Activated B cell treated with CpG ODN at 0.5 μM for 24 hours (primary cell): Measurements from ENCODE around the gene TCF7L2. TPM values are rescaled to one million over a fixed set of nuclear protein-coding genes. Genes with fewer than 3 reads are reported as not detected.

ENCODE experiments used
- ATAC-seq: fragments of 200-7000 bp; cut with Tn5 transposase; one replicate; pipeline ENCODE4 v1.10.0; 2021; ENCODE audit warnings: low read depth, mild to moderate bottlenecking, moderate library complexity
- CTCF ChIA-PET: fragments of 350-600 bp; sonication (Branson Sonifier 250); formaldehyde crosslinking; loops from one replicate; lab custom pipeline; 2021; ENCODE audit warnings: antibody characterized with exemption; lab: Charles Lee
- POLR2A ChIA-PET: fragments of 350-600 bp; sonication (Branson Sonifier 250); formaldehyde crosslinking; loops from one replicate; lab custom pipeline; 2021; ENCODE audit warnings: antibody characterized with exemption; lab: Charles Lee
- DNase-seq: peaks from one replicate; pipeline ENCODE4 v3.0.0; 2022
- H3K27ac Mint-ChIP-seq: one replicate; pipeline ENCODE4 v1.8.0; 2020; ENCODE audit warnings: mixed read lengths
- H3K27me3 Mint-ChIP-seq: one replicate; pipeline ENCODE4 v1.8.0; 2021; ENCODE audit warnings: mixed read lengths
- H3K36me3 Mint-ChIP-seq: one replicate; pipeline ENCODE4 v1.8.0; 2021; ENCODE audit warnings: low read depth, mixed read lengths
- H3K4me1 Mint-ChIP-seq: one replicate; pipeline ENCODE4 v1.8.0; 2021; ENCODE audit warnings: mixed read lengths
- H3K4me3 Mint-ChIP-seq: one replicate; pipeline ENCODE4 v1.8.0; 2020; ENCODE audit warnings: mild to moderate bottlenecking, mixed read lengths
- H3K9me3 Mint-ChIP-seq: one replicate; pipeline ENCODE4 v1.8.0; 2020; ENCODE audit warnings: mixed read lengths
- intact Hi-C: fragments of 100-400 bp; cut with micrococcal nuclease; formaldehyde crosslinking; loops from one replicate; pipeline ENCODE4 v1.15.1; 2024
- total RNA-seq: library from RNA; stranded (reverse); gene quantifications from 2 replicates; pipeline ENCODE4 v1.2.3, GENCODE V29; 2022
- TF ChIP-seq, protein P1 (sequence below): fragments of 200-600 bp; IDR thresholded peaks from one replicate; pipeline ENCODE4 v1.8.0; 2022; ENCODE audit warnings: antibody characterized with exemption, mild to moderate bottlenecking

Gene TCF7L2
- total RNA-seq, 1 donor from 2014 or later = 2.2 TPM

GRCh38 chr10:113036619-113037018 lies 86.6 kb downstream of the TCF7L2 start:
- TF ChIP-seq, protein P1, sequence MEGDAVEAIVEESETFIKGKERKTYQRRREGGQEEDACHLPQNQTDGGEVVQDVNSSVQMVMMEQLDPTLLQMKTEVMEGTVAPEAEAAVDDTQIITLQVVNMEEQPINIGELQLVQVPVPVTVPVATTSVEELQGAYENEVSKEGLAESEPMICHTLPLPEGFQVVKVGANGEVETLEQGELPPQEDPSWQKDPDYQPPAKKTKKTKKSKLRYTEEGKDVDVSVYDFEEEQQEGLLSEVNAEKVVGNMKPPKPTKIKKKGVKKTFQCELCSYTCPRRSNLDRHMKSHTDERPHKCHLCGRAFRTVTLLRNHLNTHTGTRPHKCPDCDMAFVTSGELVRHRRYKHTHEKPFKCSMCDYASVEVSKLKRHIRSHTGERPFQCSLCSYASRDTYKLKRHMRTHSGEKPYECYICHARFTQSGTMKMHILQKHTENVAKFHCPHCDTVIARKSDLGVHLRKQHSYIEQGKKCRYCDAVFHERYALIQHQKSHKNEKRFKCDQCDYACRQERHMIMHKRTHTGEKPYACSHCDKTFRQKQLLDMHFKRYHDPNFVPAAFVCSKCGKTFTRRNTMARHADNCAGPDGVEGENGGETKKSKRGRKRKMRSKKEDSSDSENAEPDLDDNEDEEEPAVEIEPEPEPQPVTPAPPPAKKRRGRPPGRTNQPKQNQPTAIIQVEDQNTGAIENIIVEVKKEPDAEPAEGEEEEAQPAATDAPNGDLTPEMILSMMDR = no peak
- peaks cover 5% of the 10 kb centered on the region for H3K27me3 Mint-ChIP-seq
- no peak for DNase-seq
- no peak overlapping the region for H3K4me3 Mint-ChIP-seq
- no peak for ATAC-seq
- H3K27ac Mint-ChIP-seq = no peak overlapping the region
- no peaks in the 10 kb centered on the region for H3K9me3 Mint-ChIP-seq
- intact Hi-C loops = no loop called here
- ChIA-PET POLR2A (no interaction called here), CTCF (no interaction called here)
- no peaks in the 10 kb centered on the region for H3K36me3 Mint-ChIP-seq
- no peaks in the 10 kb centered on the region for H3K4me1 Mint-ChIP-seq

- POLR2A ChIA-PET = no interaction called here
- no peaks in the 10 kb centered on the region for H3K9me3 Mint-ChIP-seq
- CTCF ChIA-PET = no interaction called here
Measured at GRCh38 chr10:113037218-113037617, 87.2 kb downstream of the TCF7L2 start.

GRCh38 chr10:113038183-113038582 lies 88.1 kb downstream of the TCF7L2 start:
- no peak for ATAC-seq
- H3K4me3 Mint-ChIP-seq = no peak overlapping the region
- TF ChIP-seq, protein P1 = no peak
- H3K27ac Mint-ChIP-seq = no peak overlapping the region
- peaks cover 5% of the 10 kb centered on the region for H3K27me3 Mint-ChIP-seq
- CTCF ChIA-PET = no interaction called here
- intact Hi-C loops = no loop called here
- no peaks in the 10 kb centered on the region for H3K36me3 Mint-ChIP-seq
- DNase-seq = no peak
- no peaks in the 10 kb centered on the region for H3K4me1 Mint-ChIP-seq
- POLR2A ChIA-PET = no interaction called here
- no peaks in the 10 kb centered on the region for H3K9me3 Mint-ChIP-seq

More at GRCh38 chr10:113037218-113037617, 87.2 kb downstream of the TCF7L2 start:
- intact Hi-C loops = no loop called here
- H3K4me1 Mint-ChIP-seq = no peaks in the 10 kb centered on the region
- no peak overlapping the region for H3K27ac Mint-ChIP-seq
- no peak for DNase-seq
- no peaks in the 10 kb centered on the region for H3K36me3 Mint-ChIP-seq
- no peak for ATAC-seq
- TF ChIP-seq, protein P1 = no peak
- H3K4me3 Mint-ChIP-seq = no peak overlapping the region
- peaks cover 5% of the 10 kb centered on the region for H3K27me3 Mint-ChIP-seq

DNA sequence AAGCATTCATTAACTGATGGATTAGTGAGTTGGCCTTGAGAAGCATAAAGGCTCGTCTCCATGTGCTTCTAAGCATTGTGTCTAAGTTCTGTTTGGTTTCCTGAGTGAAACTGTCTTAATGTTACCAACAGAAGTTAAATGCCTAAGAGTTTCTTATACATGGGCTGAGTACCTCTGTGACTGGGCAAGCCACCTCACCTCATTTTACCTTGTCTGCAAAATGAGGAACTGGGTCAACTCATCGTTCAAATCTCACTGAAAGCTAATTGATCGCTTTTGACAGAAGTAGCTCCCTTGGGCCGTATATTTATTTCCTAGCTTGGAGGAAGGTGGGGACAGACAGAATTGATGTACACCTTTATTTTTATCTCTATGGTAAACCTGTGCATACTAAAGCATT lies 88.9 kb downstream of the TCF7L2 start:
- Mint-ChIP-seq H3K4me1 (no peaks in the 10 kb centered on the region), H3K36me3 (no peaks in the 10 kb centered on the region), H3K4me3 (no peak overlapping the region), H3K9me3 (no peaks in the 10 kb centered on the region), H3K27ac (no peak overlapping the region), H3K27me3 (peaks cover 7% of the 10 kb centered on the region)
- DNase-seq (no peak), ATAC-seq (no peak)
- ChIA-PET CTCF (no interaction called here), POLR2A (no interaction called here)
- TF ChIP-seq, protein P1 = no peak
- intact Hi-C loops = no loop called here

DNA sequence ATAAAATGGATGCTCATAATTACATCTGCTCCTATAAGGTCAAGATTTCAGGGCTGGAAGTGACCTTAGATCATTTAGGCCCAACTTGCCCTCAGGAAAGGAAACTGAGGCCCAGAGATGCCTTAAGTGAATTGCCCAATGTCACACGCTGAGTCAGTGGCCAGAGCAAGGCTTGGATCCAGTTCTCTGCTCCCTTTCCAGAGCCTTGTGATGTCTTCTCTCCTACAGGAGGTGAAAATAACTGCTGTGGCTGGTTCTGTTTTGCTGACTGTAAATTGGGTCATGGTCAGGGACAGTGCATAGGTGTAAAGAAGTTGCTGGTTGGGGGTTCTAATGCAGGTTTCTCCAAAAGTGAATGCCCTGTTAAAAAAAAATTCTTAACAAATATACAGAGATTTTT lies 91.3 kb downstream of the TCF7L2 start:
- no peaks in the 10 kb centered on the region for H3K4me1 Mint-ChIP-seq
- DNase-seq = no peak
- TF ChIP-seq, protein P1 = no peak
- CTCF ChIA-PET = no interaction called here
- no peak overlapping the region for H3K27ac Mint-ChIP-seq
- no peaks in the 10 kb centered on the region for H3K9me3 Mint-ChIP-seq
- H3K27me3 Mint-ChIP-seq = peaks cover 11% of the 10 kb centered on the region
- ATAC-seq = no peak
- intact Hi-C loops = no loop called here
- POLR2A ChIA-PET = no interaction called here
- no peaks in the 10 kb centered on the region for H3K36me3 Mint-ChIP-seq
- no peak overlapping the region for H3K4me3 Mint-ChIP-seq
